WERI-Rb-1 (cell line): ENCODE measurements around the gene DYNLT2.

Experiments used
- DNase-seq: peaks from one replicate; pipeline ENCODE4 v3.0.0-alpha.2; 2020
- H3K27ac ChIP-seq: fragments of 250-450 bp; sonication (Bioruptor Pico); 2 replicates; pipeline ENCODE4 v1.5.1; 2020; ENCODE audit warnings: mild to moderate bottlenecking, moderate library complexity
- H3K27me3 ChIP-seq: fragments of 250-450 bp; sonication (Bioruptor Pico); 2 replicates; pipeline ENCODE4 v1.5.1; 2021; ENCODE audit warnings: mild to moderate bottlenecking, low read depth, moderate library complexity; ENCODE audit not compliant: insufficient read depth, severe bottlenecking
- H3K36me3 ChIP-seq: fragments of 250-450 bp; sonication (Bioruptor Pico); 2 replicates; pipeline ENCODE4 v1.5.1; 2020; ENCODE audit warnings: mild to moderate bottlenecking, moderate library complexity
- H3K4me3 ChIP-seq: 2 replicates; pipeline ENCODE4 v1.5.1; 2011; ENCODE audit warnings: low read depth, mild to moderate bottlenecking, control low read depth, low read length
- H3K9me3 ChIP-seq: fragments of 250-450 bp; sonication (Bioruptor Pico); 2 replicates; pipeline ENCODE4 v1.5.1; 2021; ENCODE audit warnings: mild to moderate bottlenecking, moderate library complexity; ENCODE audit not compliant: severe bottlenecking
- CTCF ChIP-seq: IDR thresholded peaks from 2 replicates; pipeline ENCODE4 v1.5.1; 2011; ENCODE audit warnings: low read depth, mild to moderate bottlenecking, control low read depth, inconsistent platforms, low read length

Gene DYNLT2

GRCh38 chr6:169722362-169723199 is 28.8 kb downstream of the DYNLT2 start:
- peak overlapping the region; percentile 92 for H3K4me3 ChIP-seq
- H3K27me3 ChIP-seq = no peaks in the 10 kb centered on the region
- H3K27ac ChIP-seq = no peak overlapping the region
- H3K9me3 ChIP-seq = no peaks in the 10 kb centered on the region
- no peak for DNase-seq
- H3K36me3 ChIP-seq = peaks cover 21% of the 10 kb centered on the region
- no peak for TF ChIP-seq CTCF

- H3K27me3 ChIP-seq = no peaks in the 10 kb centered on the region
- H3K27ac ChIP-seq = no peak overlapping the region
- peaks cover 38% of the 10 kb centered on the region for H3K36me3 ChIP-seq
- H3K9me3 ChIP-seq = no peaks in the 10 kb centered on the region
- no peak for TF ChIP-seq CTCF
- no peak for DNase-seq
- H3K4me3 ChIP-seq = no peak overlapping the region
Measured at GRCh38 chr6:169720207-169720855, 31.0 kb downstream of the DYNLT2 start.

GRCh38 chr6:169719117-169719516 is 32.3 kb downstream of the DYNLT2 start:
- Histone ChIP-seq H3K9me3 (no peaks in the 10 kb centered on the region), H3K36me3 (peaks cover 50% of the 10 kb centered on the region), H3K27me3 (no peaks in the 10 kb centered on the region), H3K4me3 (no peak overlapping the region), H3K27ac (no peak overlapping the region)
- DNase-seq = no peak
- no peak for TF ChIP-seq CTCF

GRCh38 chr6:169714595-169714994 is 36.8 kb downstream of the DYNLT2 start:
- Histone ChIP-seq H3K4me3 (no peak overlapping the region), H3K36me3 (peaks cover 77% of the 10 kb centered on the region), H3K27ac (no peak overlapping the region), H3K27me3 (no peaks in the 10 kb centered on the region), H3K9me3 (no peaks in the 10 kb centered on the region)
- no peak for DNase-seq
- TF ChIP-seq CTCF = no peak

GRCh38 chr6:169714178-169714577 is 37.2 kb downstream of the DYNLT2 start:
- no peak for DNase-seq
- no peak overlapping the region for H3K4me3 ChIP-seq
- no peaks in the 10 kb centered on the region for H3K9me3 ChIP-seq
- TF ChIP-seq CTCF = no peak
- H3K27ac ChIP-seq = no peak overlapping the region
- H3K36me3 ChIP-seq = peaks cover 77% of the 10 kb centered on the region
- no peaks in the 10 kb centered on the region for H3K27me3 ChIP-seq
